Left ventricle myocardium inferior (tissue), 1 donor: ENCODE measurements around the gene TSGA10IP. TPM values are rescaled to one million over a fixed set of nuclear protein-coding genes. Genes with fewer than 3 reads are reported as not detected.

ENCODE experiments used
- DNase-seq: peaks from one replicate; pipeline ENCODE4 v3.0.0-alpha.2; 2020
- H3K27ac ChIP-seq: fragments of 200-600 bp; replicated peaks from 2 replicates; pipeline ENCODE4 v1.8.0; 2021
- H3K27me3 ChIP-seq: fragments of 200-600 bp; 2 replicates; pipeline ENCODE4 v1.8.0; 2021; ENCODE audit warnings: low read depth
- H3K36me3 ChIP-seq: fragments of 200-600 bp; 2 replicates; pipeline ENCODE4 v1.8.0; 2021
- H3K4me1 ChIP-seq: fragments of 200-600 bp; 2 replicates; pipeline ENCODE4 v1.8.0; 2021
- H3K4me3 ChIP-seq: fragments of 200-600 bp; 2 replicates; pipeline ENCODE4 v1.8.0; 2021; ENCODE audit warnings: mild to moderate bottlenecking, moderate library complexity
- H3K9me3 ChIP-seq: fragments of 200-600 bp; replicated peaks from 2 replicates; pipeline ENCODE4 v1.8.0; 2021
- intact Hi-C: fragments of 100-400 bp; cut with micrococcal nuclease; formaldehyde crosslinking; loops from one replicate; pipeline ENCODE4 v1.11.0; 2022
- total RNA-seq: library from RNA; stranded (reverse); fragmentation: NEBNext Ultra II Directional; extraction: Animal tissue kit (Norgen Biotek cat#: 25700); gene quantifications from one replicate; pipeline ENCODE4 v1.2.1, GENCODE V29; 2021
- TF ChIP-seq, protein P1 (sequence below): fragments of 200-600 bp; IDR thresholded peaks from 2 replicates; pipeline ENCODE4 v1.8.0; 2021; ENCODE audit warnings: antibody characterized with exemption, mild to moderate bottlenecking, borderline replicate concordance
- donor health status: DM: no; HTN: yes; CAD: no; lungs with severe emphysema.

The TSGA10IP gene
- total RNA-seq, 1 donor from 2014 or later, result not detected

DNA sequence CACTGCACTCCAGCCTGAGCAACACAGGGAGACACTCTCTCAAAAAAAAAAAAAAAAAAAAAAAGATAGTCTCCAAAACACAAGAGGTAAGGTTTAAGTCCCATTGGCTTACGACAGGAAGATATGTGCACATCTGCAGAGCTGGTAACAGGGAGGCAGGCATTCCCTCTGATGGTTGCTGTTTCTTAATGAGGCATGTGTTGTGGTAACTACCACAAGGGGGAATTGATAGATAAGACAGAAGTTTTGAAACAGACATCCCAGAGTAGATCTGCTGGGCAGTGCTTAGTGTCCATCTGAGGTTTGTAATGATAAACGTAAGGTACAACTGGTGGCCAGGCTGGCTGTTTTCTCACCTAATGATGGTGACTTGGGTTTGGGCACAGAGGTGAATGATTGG is 52.0 kb downstream of the TSGA10IP start:
- TF ChIP-seq, protein P1, sequence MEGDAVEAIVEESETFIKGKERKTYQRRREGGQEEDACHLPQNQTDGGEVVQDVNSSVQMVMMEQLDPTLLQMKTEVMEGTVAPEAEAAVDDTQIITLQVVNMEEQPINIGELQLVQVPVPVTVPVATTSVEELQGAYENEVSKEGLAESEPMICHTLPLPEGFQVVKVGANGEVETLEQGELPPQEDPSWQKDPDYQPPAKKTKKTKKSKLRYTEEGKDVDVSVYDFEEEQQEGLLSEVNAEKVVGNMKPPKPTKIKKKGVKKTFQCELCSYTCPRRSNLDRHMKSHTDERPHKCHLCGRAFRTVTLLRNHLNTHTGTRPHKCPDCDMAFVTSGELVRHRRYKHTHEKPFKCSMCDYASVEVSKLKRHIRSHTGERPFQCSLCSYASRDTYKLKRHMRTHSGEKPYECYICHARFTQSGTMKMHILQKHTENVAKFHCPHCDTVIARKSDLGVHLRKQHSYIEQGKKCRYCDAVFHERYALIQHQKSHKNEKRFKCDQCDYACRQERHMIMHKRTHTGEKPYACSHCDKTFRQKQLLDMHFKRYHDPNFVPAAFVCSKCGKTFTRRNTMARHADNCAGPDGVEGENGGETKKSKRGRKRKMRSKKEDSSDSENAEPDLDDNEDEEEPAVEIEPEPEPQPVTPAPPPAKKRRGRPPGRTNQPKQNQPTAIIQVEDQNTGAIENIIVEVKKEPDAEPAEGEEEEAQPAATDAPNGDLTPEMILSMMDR, result no peak
- no peak overlapping the region for H3K4me3 ChIP-seq
- intact Hi-C loops, result loop anchor here (10.0 kb wide), 1 partner anchor 112 kb away; the partner anchor contains the start of gene FIBP
- no peak overlapping the region for H3K27ac ChIP-seq
- H3K27me3 ChIP-seq, result no peaks in the 10 kb centered on the region
- DNase-seq, result no peak
- no peaks in the 10 kb centered on the region for H3K9me3 ChIP-seq
- H3K4me1 ChIP-seq, result peaks cover 27% of the 10 kb centered on the region
- peaks cover 38% of the 10 kb centered on the region for H3K36me3 ChIP-seq

DNA sequence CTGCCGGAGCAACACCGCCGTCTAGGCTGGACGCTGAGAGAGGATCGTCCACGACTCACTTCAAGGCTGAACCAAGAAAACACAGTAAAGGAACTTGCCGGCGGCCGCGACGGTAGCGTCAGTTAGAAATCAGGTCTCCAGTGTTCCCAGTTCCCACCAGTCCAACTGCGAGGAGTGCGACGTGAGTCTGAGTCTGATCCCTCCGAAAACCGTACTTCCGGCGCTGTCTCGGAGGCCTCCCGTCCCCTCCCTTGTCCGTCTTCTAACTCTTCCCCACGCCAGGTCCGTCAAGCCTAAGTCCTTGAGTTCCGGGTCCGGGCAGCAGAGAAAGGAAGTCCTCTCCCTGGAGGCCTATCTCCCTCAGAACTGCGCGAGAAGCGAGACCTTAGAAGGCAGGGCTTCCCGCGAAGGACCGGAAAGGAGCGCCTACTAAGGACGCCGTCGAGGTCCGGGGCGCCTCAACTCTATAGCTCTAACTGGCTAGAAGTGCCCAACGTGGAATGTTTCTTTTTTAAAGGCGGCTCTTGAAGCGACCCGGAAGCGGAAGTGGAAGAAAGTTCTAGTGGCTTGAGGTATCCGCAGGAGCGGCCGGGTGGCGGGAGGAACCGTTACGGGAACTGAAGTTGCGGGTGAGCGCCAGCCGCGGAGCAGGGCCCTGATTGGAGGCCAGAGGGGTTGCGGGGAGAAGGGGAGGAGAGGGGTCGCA is 56.8 kb downstream of the TSGA10IP start, which contains the start of the genes BANF1 and EIF1AD:
Gene BANF1, plus strand, starts transcription at position 562 of the 706 bp plus-strand sequence. CDS start 748 bp downstream, outside the sequence.
Gene EIF1AD, minus strand, starts transcription at position 216 of the 706 bp plus-strand sequence. CDS start 1,768 bp downstream, outside the sequence.
- peak within 1 kb of the TSS; percentile 96 for H3K27ac ChIP-seq
- H3K27me3 ChIP-seq, result no peaks in the 10 kb centered on the region
- H3K4me1 ChIP-seq, result peaks cover 43% of the 10 kb centered on the region
- H3K36me3 ChIP-seq, result peaks cover 59% of the 10 kb centered on the region
- DNase-seq, result peak; percentile 90
- intact Hi-C loops, result no loop called here
- no peaks in the 10 kb centered on the region for H3K9me3 ChIP-seq
- TF ChIP-seq, protein P1, result no peak
- H3K4me3 ChIP-seq, result peak within 1 kb of the TSS; percentile 97

DNA sequence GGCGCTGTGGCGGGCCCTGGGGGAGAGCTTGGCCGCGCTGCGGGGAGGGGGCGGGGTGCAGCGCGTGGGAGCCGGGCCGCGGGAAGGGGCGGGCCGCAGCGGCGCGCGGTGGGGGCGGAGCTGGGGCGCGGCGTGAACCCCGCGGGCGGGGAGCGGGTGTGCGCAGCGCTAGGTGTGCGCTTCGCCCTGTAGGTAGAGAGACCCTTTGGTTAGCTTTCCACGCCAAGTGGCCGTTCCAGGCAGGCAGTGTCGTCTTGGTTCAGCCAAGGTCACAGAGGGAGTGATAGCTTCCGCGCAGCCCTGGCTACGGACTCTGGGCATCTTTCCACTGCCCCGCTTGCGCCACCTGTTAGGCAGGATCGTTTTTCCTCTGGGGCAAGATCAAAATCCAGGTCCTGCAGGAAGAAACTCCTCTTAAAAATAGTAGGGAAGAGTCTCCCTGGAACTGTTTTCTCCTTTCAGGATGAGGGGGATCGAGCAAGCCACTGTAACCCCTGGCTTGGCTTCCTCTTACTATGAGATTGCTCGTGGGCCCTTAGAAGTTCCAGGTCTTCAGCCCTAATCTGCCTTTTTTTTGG is 57.5 kb downstream of the TSGA10IP start:
- intact Hi-C loops, result no loop called here
- TF ChIP-seq, protein P1, result peak; percentile 17
- Histone ChIP-seq H3K36me3 (peaks cover 52% of the 10 kb centered on the region), H3K27ac (peak overlapping the region; percentile 96), H3K27me3 (no peaks in the 10 kb centered on the region), H3K9me3 (no peaks in the 10 kb centered on the region), H3K4me1 (peaks cover 43% of the 10 kb centered on the region), H3K4me3 (peak overlapping the region; percentile 97)
- DNase-seq, result peak; percentile 50

DNA sequence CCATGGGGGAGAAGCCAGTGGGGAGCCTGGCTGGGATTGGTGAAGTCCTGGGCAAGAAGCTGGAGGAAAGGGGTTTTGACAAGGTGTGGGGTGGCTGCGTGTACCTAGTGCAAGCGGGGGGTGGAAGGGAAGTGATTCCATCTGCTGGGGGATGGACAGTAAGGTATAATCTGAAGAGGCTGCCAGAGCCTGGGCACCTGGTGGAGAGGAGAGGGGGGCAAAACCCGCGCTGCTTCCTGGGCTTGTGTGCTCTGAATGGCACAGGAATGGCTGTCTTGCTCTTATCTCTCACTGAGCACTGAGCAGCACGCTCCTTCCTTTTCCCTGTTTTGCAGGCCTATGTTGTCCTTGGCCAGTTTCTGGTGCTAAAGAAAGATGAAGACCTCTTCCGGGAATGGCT is 58.0 kb downstream of the TSGA10IP start:
- H3K27ac ChIP-seq, result peak overlapping the region; percentile 96
- H3K9me3 ChIP-seq, result no peaks in the 10 kb centered on the region
- H3K4me3 ChIP-seq, result peak overlapping the region; percentile 97
- no peak for DNase-seq
- no peaks in the 10 kb centered on the region for H3K27me3 ChIP-seq
- TF ChIP-seq, protein P1, result no peak
- peaks cover 43% of the 10 kb centered on the region for H3K4me1 ChIP-seq
- intact Hi-C loops, result no loop called here
- peaks cover 47% of the 10 kb centered on the region for H3K36me3 ChIP-seq

DNA sequence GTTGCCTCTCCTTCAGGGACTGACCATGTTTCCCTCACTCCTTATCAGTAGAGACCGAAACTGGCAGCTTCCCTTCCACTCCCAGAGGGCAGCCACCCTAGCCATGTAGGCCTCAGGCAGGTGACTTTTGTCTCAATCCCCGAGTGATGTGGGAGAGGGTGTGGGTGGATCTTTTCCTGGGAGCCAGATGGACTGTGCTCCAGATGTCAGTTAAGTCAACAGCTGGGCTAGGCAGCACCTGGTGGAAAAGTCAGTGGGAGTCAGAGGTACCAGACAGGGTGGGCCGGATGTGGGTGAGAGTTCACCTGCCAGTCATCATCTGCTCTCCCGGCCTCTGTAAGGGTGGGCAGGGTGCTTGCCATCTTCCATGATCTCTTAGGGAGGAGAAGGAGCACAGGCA is 58.9 kb downstream of the TSGA10IP start:
- H3K27me3 ChIP-seq, result no peaks in the 10 kb centered on the region
- intact Hi-C loops, result no loop called here
- peaks cover 43% of the 10 kb centered on the region for H3K4me1 ChIP-seq
- H3K27ac ChIP-seq, result peak overlapping the region; percentile 1
- DNase-seq, result no peak
- no peaks in the 10 kb centered on the region for H3K9me3 ChIP-seq
- TF ChIP-seq, protein P1, result no peak
- peaks cover 38% of the 10 kb centered on the region for H3K36me3 ChIP-seq
- no peak overlapping the region for H3K4me3 ChIP-seq
